Stimulated activated CD8-positive, alpha-beta memory T cell treated with anti-CD3 and anti-CD28 coated beads, Interleukin-7, amount 100 ng/mL, for 24 hours (primary cell): ENCODE measurements around the gene ENC1.

Source experiments
- DNase-seq: peaks from one replicate; pipeline ENCODE4 v3.0.0-alpha.2; 2020; ENCODE audit warnings: low read depth

ENC1 gene

DNA sequence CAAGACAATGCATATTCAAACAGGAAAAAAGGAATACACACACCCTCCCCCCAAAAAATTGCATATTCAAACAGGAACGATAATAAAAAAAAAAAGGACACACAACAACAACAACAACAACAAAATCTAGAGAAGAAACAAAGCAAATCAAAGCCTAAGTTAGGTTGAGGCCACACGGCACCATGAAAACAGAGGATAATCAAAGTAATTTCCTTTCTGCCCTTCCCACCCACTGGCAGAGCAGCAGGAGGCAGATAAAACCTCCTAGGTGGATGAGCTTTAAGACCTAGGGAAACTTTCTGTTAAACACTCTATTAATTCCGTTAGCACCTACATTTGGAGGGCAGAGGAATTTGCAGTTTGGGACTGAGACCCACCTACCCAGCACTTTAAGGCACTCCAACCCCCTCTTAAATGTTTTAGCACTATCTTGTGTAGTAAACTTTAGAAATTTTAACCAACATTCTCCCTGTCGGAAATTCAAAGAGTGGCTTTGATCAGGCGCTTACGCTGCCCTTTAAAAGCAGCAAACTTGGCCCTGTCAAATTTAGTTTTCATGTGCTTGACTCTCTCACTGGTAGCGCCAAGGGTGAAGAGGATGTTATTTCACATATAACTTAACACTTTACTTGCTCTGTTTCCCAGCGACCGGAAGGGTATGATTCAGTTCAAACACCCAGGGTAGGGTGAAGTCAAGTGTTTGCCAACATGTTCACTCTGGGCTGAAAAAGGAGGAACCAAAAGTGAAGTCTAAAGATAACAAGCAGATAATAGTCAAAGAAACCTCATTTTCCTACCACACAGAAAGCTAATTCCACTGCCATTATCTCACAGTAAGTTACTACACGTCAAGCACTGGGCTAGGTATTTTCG is 9.2 kb downstream of the ENC1 start:
- DNase-seq, result no peak

DNA sequence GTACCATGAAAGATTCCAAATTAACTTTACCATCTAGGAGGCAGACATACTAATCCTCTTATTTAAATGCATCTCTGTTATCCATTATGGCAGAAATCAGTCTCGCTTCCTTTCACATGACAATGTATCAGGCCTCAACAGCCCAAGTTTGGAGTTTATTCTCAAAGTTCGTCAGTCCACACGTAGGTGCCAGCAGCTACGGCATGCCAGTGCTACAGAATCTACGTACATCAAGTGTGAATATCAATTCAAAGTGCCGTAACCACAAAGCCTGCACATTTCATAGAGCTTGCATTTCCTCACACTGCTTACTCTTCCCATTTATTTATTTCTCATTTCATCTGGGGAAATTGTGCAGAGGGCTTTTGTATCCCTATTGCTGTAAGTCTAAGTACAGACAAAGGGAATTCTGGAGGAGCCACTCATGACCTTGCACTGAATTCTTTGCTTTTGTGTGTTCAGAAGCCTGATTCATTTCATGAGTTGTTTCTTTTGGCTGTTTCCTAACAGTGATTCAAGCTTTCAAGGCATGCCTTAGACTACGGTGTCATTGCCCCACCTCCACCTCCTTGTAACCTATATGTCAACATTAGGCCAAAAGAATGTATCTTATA is 10.0 kb downstream of the ENC1 start:
- DNase-seq, result no peak

DNA sequence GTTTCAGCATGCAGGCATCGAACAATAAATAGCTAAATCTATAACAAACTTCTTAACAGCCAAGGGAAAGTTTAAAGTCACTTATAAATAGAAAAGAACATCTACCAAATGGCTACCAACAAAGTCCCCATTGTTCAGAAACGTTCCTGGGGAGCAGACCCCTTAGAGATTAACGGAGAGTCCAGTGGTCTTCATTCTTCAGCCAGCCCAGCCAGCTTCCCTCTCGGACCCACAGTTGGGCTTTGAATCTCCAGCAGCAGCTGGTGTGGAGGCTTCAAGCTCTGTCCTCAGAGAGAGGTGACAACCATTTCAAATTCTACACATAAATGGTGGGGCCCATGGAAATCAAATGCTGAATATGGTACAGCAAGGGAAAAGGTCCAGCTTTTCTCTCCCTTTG is 11.2 kb downstream of the ENC1 start:
- DNase-seq, result no peak

DNA sequence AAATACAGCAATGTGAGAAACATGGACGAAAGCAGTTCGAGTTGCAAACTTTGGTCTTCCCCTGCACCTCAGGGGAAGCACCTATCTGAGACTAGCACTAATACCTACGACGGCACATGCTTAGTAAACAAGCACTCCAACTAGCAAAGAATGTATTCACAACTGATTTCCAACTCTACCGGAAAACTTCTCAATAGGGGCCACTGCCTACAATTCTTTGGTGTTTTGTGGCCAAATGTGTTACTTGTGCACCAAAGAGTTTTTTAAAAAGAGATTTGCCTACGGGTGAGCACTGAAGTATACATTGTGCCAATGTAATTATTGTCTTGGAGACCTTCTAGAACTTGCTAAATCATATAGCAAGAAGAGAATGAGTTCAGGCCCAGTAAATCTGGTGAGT is 12.2 kb downstream of the ENC1 start:
- DNase-seq, result no peak

DNA sequence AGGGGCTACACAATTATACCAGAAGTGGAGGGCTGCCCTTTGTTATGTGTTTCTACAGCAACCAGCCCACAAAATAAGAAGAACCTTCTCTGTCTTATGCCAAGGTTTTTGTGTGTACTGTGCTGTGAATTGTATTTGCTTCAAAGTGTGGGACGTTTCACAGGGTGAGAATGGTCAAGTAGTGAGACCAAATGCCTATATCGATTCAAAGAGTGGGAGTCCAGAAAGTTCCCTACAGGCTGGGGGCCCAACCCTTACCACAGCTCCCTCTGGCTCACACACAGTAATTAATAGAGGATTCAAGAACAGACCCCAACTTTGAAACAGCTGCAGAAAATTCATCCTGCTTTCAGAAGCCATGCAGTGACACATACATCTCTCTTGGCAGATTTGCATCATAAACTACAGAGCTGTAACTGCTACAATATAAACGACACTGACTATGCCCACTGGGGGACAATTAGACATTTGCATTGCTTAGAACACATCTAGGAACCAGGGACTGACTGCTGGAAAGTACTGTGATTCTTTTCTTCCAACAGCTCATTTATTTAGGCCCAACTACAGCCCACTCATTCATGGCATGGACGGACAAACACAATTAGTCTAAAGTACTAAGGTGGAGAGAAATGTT is 12.8 kb downstream of the ENC1 start:
- DNase-seq, result no peak

DNA sequence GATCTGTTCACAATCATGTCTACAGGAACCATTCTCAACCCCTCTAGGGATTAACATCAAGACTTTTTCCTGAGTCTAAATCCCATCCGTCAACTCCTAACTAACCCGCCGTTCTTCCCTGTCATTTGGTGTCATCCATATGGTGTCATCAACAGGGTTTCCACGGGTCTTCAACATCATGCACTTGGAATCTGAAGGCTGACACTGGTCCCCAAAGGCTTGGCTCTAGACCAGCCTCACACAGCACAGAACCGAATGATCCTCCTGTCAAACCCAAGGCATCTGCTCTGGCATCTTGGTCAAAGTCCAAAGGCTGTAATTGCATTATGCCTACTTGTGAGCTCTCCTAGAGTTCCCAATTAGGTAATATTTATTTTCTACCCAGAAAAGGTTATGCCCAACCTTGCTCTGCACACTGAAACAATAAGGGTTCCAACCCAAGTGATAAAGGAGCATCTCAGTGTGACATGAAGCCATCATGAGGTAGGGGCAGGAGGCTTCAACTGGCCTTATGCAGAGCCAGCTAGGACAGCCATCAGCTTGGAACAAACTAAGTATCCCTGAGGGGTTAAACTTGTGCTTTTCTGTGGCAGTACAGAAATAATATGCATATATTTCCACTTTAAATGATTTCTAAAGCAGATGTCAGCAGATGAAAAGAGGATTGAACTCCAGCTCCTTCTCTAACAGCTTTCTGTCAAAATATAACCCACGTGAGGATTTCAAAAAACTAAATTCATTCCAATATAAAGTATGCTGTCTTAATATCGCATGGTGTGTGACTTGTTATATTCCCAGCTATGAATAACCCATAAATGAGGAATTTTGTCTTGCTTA is 13.9 kb downstream of the ENC1 start:
- DNase-seq, result no peak

DNA sequence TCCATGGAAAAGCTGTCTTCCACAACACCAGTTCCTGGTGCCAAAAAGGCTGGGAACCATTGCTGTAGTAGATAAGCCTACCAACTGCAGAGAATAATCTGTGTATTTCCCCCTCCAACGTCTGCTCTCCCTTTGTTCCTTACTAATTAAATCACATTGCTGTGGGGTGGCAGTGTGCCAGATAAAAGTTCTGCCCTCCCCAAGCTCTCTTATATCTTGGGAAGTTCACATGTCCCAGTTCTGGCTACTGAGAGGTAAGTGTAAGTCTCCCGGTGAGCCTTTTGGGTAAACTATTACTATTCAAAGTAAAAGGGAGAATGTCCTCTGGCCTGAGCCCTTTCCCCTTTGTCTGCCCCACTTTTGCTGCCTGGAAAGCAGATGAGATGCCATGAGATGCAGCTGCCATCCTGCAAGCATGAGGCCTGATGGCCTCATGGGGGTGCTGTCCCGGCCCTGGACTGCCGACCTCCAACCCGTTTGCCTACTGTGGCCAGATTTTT is 14.7 kb downstream of the ENC1 start:
- DNase-seq, result no peak

DNA sequence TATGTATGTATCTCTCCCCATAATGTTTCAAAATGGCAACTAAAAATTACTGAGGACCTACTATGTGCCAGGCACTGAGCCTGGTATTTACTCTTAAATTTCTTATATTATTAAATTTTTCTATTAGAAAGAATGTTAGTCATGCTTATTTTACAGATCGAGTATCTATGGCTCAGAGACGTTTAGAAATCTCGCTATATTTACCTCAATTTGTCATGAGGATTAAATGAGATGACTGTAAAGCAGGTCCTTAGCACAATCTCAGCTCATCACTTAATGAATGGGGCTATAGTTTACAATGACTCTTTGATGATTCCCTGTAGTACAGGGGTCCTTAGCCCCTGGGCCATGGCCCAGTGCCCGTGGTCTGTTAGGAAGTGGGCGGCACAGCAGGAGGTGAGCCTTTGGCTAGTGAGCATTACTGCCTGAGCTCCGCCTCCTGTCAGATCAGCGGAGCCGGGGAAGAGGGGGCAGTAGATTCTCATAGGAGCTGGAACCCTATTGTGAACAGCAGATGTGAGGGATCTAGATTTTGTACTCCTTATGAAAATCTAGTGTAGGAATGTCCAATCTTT is 15.5 kb downstream of the ENC1 start:
- no peak for DNase-seq

DNA sequence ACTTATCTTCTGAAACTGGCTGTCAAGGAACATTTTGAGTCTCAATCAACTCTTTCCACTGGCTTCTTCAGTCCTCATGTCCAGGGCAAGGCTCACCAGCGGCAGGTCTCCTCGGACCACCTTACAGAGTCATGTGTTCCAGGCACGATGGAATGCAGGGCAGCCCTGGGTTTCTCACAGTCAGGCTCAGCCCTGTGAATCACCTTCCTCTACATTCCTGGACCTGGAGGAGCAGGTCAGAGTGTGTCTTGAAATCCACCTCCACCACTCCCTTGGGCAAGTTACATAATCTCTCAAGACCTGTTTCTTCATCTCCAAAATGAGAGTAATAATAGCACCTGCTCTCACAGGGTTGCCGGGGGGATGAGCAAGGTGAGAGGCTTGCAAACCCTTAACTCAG is 16.0 kb downstream of the ENC1 start:
- DNase-seq, result no peak

DNA sequence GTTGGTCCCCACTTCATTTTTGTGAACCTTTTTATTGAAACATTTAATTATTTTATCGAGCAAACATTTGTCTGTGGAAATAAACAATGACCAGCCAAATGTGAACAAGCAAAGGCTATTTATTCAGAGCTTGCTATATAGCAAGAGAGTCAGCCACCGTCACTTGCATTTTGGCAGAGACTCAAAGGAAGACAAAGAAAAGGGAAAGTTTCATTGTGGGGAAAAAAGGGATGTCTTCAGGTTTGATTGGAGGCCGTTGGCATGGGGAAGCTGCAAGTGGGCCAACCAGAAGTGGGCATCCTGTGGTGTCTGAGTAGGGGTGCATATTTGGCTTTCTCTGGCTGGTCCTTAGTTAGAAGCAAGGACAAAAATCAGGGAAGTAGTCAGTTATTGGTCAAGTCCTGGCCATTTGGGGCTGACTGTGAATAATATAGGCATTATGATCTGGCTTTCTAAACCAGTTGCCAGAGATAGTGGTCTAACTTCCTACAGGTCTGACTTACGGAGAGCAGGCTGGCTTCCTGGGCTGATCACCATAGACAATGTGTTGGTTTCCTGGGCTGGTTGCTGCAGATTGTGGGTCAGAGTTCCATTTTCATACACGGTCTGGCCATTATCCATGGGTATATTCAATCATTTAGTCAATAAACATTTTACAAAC is 16.6 kb downstream of the ENC1 start:
- DNase-seq, result no peak

DNA sequence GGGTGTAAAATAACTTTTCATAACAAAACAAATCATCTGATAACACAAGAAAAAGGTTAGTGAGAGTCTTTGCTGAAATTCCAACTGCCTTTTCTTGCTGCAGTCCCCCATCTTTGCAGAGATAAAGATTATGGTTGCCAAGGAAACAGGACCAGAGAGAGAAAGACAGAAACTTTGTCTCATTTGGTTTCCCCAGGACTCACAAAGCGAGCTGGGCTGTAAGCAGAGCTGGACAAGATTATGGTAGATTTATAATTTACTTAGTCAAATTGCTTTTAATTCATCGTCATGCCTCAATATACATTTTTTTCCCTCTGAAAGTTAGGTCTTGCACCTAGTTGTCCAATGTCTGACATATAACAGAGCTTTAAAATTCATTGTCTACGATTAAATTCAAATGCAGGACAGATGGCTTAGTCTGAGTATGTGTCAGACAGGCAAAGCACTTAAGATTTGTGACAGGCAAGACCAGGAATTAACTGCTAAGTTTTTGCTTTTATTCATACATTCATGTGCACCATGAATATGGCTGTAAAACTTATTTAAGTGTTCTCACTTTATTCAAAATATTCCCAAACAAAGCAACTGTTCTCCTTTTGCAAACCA is 17.4 kb downstream of the ENC1 start:
- no peak for DNase-seq

DNA sequence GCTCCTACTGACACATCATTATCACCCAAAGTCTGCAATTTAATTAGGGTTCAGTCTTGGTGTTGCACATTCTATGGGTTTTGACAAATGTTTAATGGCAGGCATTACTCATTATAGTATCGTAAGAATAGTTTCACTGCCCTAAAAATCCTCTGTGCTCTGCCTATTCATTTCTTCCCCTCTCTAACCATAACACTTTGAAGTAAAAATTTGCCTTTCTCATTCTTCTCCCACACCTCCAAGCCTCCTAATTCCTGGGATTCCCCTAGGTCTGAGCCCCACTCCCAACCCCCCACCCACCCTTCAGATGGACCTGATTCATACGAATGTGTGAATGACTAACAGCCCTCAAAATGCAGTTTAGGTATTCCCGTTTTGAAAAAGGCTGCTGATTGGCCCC is 18.4 kb downstream of the ENC1 start:
- no peak for DNase-seq

DNA sequence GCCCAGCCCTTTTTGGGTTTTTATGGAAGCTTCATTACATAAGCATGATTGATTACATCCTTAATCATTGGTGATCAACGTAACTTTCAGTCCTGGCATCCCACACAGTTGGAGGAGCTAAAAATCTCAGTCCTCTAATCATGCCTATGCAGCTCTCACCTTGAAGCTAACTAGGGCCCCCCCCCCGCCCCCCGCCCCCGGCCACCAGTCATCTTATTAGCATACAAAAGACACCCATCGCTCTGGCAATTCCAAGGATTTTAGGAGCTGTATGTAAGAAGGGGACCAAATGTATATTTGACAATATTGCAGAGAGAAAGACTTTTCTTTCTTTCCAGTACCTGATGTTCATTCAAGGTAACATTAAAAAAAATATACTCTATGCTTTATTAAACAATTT is 19.0 kb downstream of the ENC1 start:
- no peak for DNase-seq

DNA sequence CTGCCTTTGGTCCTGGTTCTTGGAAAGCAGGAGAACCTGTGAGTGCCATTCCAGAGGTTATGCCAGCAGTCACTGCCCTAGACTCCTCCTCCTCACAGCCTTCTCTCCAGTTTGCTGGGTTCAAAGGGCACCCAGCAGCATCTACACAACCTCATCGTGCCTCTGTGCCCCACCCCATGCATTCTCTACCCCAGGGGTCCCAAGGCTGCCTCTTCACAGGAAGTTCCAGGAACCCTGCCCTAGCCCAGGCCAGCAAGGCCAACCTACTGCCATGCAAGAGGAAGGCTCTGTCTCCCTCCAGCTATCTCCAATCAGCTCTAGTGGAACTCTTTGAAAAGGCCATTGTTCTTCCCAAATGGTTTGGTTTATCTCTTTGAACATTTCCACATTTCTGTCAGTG is 21.2 kb downstream of the ENC1 start:
- DNase-seq, result no peak

DNA sequence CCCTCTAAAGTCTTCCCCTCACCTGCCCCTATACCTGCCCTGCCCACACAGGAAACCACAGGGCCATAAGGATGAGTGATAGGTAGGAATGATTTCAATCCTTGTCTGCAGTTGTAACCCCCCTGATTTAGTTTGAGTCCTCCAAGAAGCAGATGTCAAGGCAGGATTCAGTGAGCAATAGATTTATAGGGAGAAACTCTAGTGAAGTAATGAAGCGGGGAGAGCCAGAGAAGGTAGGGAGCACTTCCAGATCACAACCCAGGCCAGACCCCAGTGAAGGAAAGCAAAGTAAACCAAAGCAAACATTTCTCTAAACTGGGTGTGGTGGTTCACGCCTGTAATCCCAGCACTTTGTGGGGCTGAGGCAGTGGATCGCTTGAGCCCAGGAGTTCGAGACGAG is 22.4 kb downstream of the ENC1 start:
- no peak for DNase-seq

DNA sequence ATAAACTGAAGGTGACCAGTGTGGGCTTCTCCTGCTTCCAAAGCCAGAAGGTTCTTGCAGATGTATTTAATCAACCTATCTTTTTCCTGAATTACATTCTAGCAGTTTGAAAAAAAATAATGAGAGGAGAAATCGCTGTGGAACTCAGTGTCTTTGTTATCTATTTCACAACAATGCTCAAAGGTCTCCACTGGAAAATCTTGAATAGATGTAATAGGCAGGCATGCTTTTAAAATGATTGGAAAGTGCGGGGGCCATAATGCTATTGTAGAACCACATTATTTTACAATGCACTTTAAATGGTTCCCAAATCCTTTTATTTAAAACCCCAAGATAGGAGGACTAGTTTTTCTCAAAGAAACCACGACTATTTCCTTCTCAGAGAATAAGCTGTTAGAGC is 23.3 kb downstream of the ENC1 start:
- DNase-seq, result no peak

DNA sequence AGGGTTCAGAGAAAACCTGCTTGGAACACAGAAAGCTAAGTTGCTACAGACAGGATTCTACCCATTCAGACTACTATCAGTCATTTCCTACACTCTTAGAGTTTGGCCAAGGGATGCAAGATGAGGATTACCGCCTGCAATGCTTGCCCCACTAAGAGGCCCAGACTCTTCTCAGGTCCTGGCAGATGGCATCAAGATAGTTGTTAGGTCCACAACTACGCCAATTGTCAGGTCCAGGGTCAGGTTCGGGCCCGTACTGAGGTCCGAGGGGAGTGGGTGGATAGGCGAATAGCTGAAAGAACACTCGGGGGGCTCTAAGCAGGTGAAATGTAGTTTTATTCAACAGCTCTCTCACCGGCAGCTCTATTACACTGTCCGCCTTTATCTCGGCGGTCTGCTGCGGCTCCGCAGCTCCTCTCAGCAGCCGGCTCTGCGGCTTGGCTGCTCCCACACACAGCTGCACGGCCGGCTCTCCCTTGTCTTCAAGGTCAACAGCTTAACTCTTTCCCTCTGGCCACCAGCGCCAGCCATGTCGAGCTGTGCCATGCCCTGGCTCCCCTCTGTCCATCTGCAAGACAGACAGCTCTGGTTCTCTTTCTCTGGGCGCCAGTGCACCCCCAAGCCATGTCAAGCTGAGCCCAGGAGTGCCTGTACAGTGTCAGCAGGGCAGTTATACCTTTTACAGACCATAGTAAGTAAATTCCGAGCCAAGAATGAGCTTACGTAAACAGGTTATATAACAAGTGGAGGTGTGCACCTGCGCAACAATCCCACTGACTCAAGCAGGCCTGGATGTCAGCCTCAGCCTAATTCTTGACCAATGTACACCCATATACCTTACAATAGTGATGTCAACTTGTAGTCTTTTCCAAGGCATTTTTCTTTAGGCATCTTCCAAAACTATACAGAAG is 24.0 kb downstream of the ENC1 start:
- DNase-seq, result no peak

DNA sequence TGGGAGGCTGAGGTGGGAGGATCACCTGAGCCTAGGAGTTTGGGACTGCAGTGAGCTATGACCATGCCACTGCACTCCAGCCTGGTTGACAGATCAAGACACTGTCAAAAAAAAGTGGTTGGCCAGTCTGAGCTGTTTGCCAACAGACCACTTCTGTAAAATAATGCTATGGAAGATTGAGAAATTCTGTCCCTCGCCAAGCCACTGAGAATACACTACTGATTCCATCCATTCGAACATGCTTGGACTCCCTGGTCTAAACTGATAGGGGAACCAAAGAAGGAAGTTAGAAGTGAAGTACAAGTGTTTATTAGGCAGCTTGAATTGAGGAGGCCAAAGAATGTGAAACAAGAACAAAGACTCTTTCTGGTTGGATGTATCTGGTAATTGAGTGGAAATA is 27.2 kb downstream of the ENC1 start:
- DNase-seq, result no peak

DNA sequence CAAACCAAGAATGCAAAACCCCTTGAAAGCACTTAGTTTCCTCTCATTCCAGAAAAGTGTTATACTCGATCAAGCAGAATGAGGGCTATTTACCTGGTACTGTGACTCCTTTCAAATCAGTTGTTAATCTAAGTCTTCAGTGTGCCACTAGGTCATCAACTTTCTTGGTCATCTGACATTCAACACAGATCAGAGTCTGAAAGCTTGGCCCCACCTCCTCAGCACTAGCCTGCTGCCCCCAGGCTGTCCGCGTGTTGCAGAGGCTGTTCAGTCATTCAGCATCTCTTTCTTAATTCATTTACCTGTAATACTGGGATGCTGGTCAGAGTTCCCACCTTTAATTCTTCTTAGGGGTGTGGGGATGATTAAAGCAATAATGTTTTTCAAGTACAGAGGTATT is 28.5 kb downstream of the ENC1 start:
- no peak for DNase-seq
